ENCODE measurements around the gene ZMPSTE24.
"Not testable (repeated sequence)": the region's sequence is repeated elsewhere in the genome, so short reads cannot be mapped to it uniquely, and the experiment has no call there.

The ZMPSTE24 gene

GRCh38 chr1:40318970-40319621 is 61.1 kb downstream of the ZMPSTE24 start:
- Histone ChIP-seq H3K4me1 (ENCODE audit: control insufficient read depth in 2 of 2, insufficient read depth in 1 of 2, low read depth in 1 of 2, low read length in 2 of 2) (peaks cover 9 to 16% of the 10 kb centered on the region in 2 donors), H2BK120ac (ENCODE audit: low read depth, low read length) (no peak overlapping the region), H3K23ac (ENCODE audit: low read depth, low read length, poor library complexity) (no peak overlapping the region), H3K27me3 (ENCODE audit: control insufficient read depth in 3 of 3, insufficient read depth in 3 of 3, low read depth in 1 of 3, low read length in 3 of 3) (peaks cover 12 to 39% (median 24%) of the 10 kb centered on the region in 3 experiments), H2AFZ (ENCODE audit: low read length) (no peak overlapping the region), H3K18ac (ENCODE audit: low read length) (no peak overlapping the region), H3K9me3 (replicated peaks in 1 of 2; ENCODE audit: control insufficient read depth in 2 of 2, insufficient read depth in 1 of 2, low read depth in 1 of 2, low read length in 2 of 2) (no peaks in the 10 kb centered on the region), H3K4me2 (ENCODE audit: insufficient read depth, low read length, poor library complexity, severe bottlenecking) (no peak overlapping the region), H4K91ac (ENCODE audit: low read depth, low read length, poor library complexity) (no peak overlapping the region), H3K4ac (ENCODE audit: low read length) (no peak overlapping the region), H4K8ac (ENCODE audit: low read depth, low read length) (no peak overlapping the region), H3K4me3 (ENCODE audit: low read length in 2 of 2) (no peak overlapping the region), H3K14ac (ENCODE audit: low read length) (no peak overlapping the region), H2BK15ac (ENCODE audit: low read length) (no peak overlapping the region), H2BK12ac (ENCODE audit: low read length) (no peak overlapping the region), H3K36me3 (replicated peaks in 1 of 2; ENCODE audit: control insufficient read depth in 2 of 2, insufficient read depth in 2 of 2, low read length in 2 of 2) (no peaks in the 10 kb centered on the region), H2BK5ac (ENCODE audit: low read length) (no peak overlapping the region), H2AK5ac (ENCODE audit: low read depth, low read length) (no peak overlapping the region), H3K27ac (replicated peaks; ENCODE audit: low read length) (no peak overlapping the region), H3K79me1 (ENCODE audit: low read depth, low read length) (peaks cover 1% of the 10 kb centered on the region), H3K9ac (ENCODE audit: low read depth, low read length, poor library complexity) (no peak overlapping the region)
- WGBS, 2 donors (ENCODE audit: extremely low coverage in 2 of 2, insufficient read length in 2 of 2, insufficient replicate concordance in 1 of 2): no CpG with 5 or more reads among the region's 4 CpGs
- DNase-seq (ENCODE audit: low spot score): no peak

- no CpG with 5 or more reads among the region's 1 CpG for WGBS, 2 donors (ENCODE audit: extremely low coverage in 2 of 2, insufficient read length in 2 of 2, insufficient replicate concordance in 1 of 2)
- H2BK120ac ChIP-seq (ENCODE audit: low read depth, low read length); H3K79me1 ChIP-seq (ENCODE audit: low read depth, low read length): not testable (repeated sequence)
Measured at GRCh38 chr1:40331403-40331802, 73.4 kb downstream of the ZMPSTE24 start.

GRCh38 chr1:40332695-40333094 is 74.7 kb downstream of the ZMPSTE24 start:
- no peaks in the 10 kb centered on the region for H3K27me3 ChIP-seq (ENCODE audit: control insufficient read depth in 3 of 3, insufficient read depth in 3 of 3, low read depth in 1 of 3, low read length in 3 of 3)
- H2AFZ ChIP-seq (ENCODE audit: low read length): no peak overlapping the region
- H3K4ac ChIP-seq (ENCODE audit: low read length): no peak overlapping the region
- no peak overlapping the region for H3K18ac ChIP-seq (ENCODE audit: low read length)
- H3K23ac ChIP-seq (ENCODE audit: low read depth, low read length, poor library complexity): no peak overlapping the region
- no peak overlapping the region for H2BK5ac ChIP-seq (ENCODE audit: low read length)
- no peak overlapping the region for H3K27ac ChIP-seq (replicated peaks; ENCODE audit: low read length)
- H2BK15ac ChIP-seq (ENCODE audit: low read length): no peak overlapping the region
- no peaks in the 10 kb centered on the region for H3K9me3 ChIP-seq (replicated peaks in 1 of 2; ENCODE audit: control insufficient read depth in 2 of 2, insufficient read depth in 1 of 2, low read depth in 1 of 2, low read length in 2 of 2)
- H4K8ac ChIP-seq (ENCODE audit: low read depth, low read length): no peak overlapping the region
- no peak overlapping the region for H3K9ac ChIP-seq (ENCODE audit: low read depth, low read length, poor library complexity)
- H4K91ac ChIP-seq (ENCODE audit: low read depth, low read length, poor library complexity): no peak overlapping the region
- no peak overlapping the region for H3K14ac ChIP-seq (ENCODE audit: low read length)
- H2AK5ac ChIP-seq (ENCODE audit: low read depth, low read length): no peak overlapping the region
- no CpG with 5 or more reads among the region's 1 CpG for WGBS, 2 donors (ENCODE audit: extremely low coverage in 2 of 2, insufficient read length in 2 of 2, insufficient replicate concordance in 1 of 2)
- no peaks in the 10 kb centered on the region for H3K4me1 ChIP-seq (ENCODE audit: control insufficient read depth in 2 of 2, insufficient read depth in 1 of 2, low read depth in 1 of 2, low read length in 2 of 2)
- no peak overlapping the region for H3K4me2 ChIP-seq (ENCODE audit: insufficient read depth, low read length, poor library complexity, severe bottlenecking)
- H3K4me3 ChIP-seq (ENCODE audit: low read length in 2 of 2): no peak overlapping the region
- no peak overlapping the region for H2BK120ac ChIP-seq (ENCODE audit: low read depth, low read length)
- no peaks in the 10 kb centered on the region for H3K79me1 ChIP-seq (ENCODE audit: low read depth, low read length)
- no peaks in the 10 kb centered on the region for H3K36me3 ChIP-seq (replicated peaks in 1 of 2; ENCODE audit: control insufficient read depth in 2 of 2, insufficient read depth in 2 of 2, low read length in 2 of 2)
- H2BK12ac ChIP-seq (ENCODE audit: low read length): no peak overlapping the region
- DNase-seq (ENCODE audit: low spot score): no peak

More at GRCh38 chr1:40331403-40331802, 73.4 kb downstream of the ZMPSTE24 start:
- H3K36me3 ChIP-seq (replicated peaks in 1 of 2; ENCODE audit: control insufficient read depth in 2 of 2, insufficient read depth in 2 of 2, low read length in 2 of 2); H2BK15ac ChIP-seq (ENCODE audit: low read length); H2BK5ac ChIP-seq (ENCODE audit: low read length); H2AK5ac ChIP-seq (ENCODE audit: low read depth, low read length); H4K91ac ChIP-seq (ENCODE audit: low read depth, low read length, poor library complexity); H3K9me3 ChIP-seq (replicated peaks in 1 of 2; ENCODE audit: control insufficient read depth in 2 of 2, insufficient read depth in 1 of 2, low read depth in 1 of 2, low read length in 2 of 2); H2AFZ ChIP-seq (ENCODE audit: low read length); H3K4ac ChIP-seq (ENCODE audit: low read length); H3K27me3 ChIP-seq (ENCODE audit: control insufficient read depth in 3 of 3, insufficient read depth in 3 of 3, low read depth in 1 of 3, low read length in 3 of 3); H3K18ac ChIP-seq (ENCODE audit: low read length); H3K4me3 ChIP-seq (ENCODE audit: low read length in 2 of 2); H3K9ac ChIP-seq (ENCODE audit: low read depth, low read length, poor library complexity); H3K14ac ChIP-seq (ENCODE audit: low read length); H3K27ac ChIP-seq (replicated peaks; ENCODE audit: low read length); H2BK12ac ChIP-seq (ENCODE audit: low read length); H3K4me2 ChIP-seq (ENCODE audit: insufficient read depth, low read length, poor library complexity, severe bottlenecking); H3K23ac ChIP-seq (ENCODE audit: low read depth, low read length, poor library complexity); H4K8ac ChIP-seq (ENCODE audit: low read depth, low read length); DNase-seq (ENCODE audit: low spot score); H3K4me1 ChIP-seq (ENCODE audit: control insufficient read depth in 2 of 2, insufficient read depth in 1 of 2, low read depth in 1 of 2, low read length in 2 of 2): not testable (repeated sequence)

- Histone ChIP-seq H3K23ac (ENCODE audit: low read depth, low read length, poor library complexity) (no peak overlapping the region), H3K4me2 (ENCODE audit: insufficient read depth, low read length, poor library complexity, severe bottlenecking) (no peak overlapping the region), H3K14ac (ENCODE audit: low read length) (no peak overlapping the region), H2BK5ac (ENCODE audit: low read length) (no peak overlapping the region), H3K79me1 (ENCODE audit: low read depth, low read length) (no peaks in the 10 kb centered on the region), H3K9me3 (replicated peaks in 1 of 2; ENCODE audit: control insufficient read depth in 2 of 2, insufficient read depth in 1 of 2, low read depth in 1 of 2, low read length in 2 of 2) (no peaks in the 10 kb centered on the region), H2BK120ac (ENCODE audit: low read depth, low read length) (no peak overlapping the region), H3K18ac (ENCODE audit: low read length) (no peak overlapping the region), H3K4me1 (ENCODE audit: control insufficient read depth in 2 of 2, insufficient read depth in 1 of 2, low read depth in 1 of 2, low read length in 2 of 2) (no peaks in the 10 kb centered on the region), H2BK12ac (ENCODE audit: low read length) (no peak overlapping the region), H3K27ac (replicated peaks; ENCODE audit: low read length) (no peak overlapping the region), H3K4me3 (ENCODE audit: low read length in 2 of 2) (no peak overlapping the region), H4K8ac (ENCODE audit: low read depth, low read length) (no peak overlapping the region), H3K4ac (ENCODE audit: low read length) (no peak overlapping the region), H2BK15ac (ENCODE audit: low read length) (no peak overlapping the region), H3K27me3 (ENCODE audit: control insufficient read depth in 3 of 3, insufficient read depth in 3 of 3, low read depth in 1 of 3, low read length in 3 of 3) (no peaks in the 10 kb centered on the region), H2AFZ (ENCODE audit: low read length) (no peak overlapping the region), H2AK5ac (ENCODE audit: low read depth, low read length) (no peak overlapping the region), H3K36me3 (replicated peaks in 1 of 2; ENCODE audit: control insufficient read depth in 2 of 2, insufficient read depth in 2 of 2, low read length in 2 of 2) (no peaks in the 10 kb centered on the region), H4K91ac (ENCODE audit: low read depth, low read length, poor library complexity) (no peak overlapping the region), H3K9ac (ENCODE audit: low read depth, low read length, poor library complexity) (no peak overlapping the region)
- no peak for DNase-seq (ENCODE audit: low spot score)
- no CpG with 5 or more reads among the region's 8 CpGs for WGBS, 2 donors (ENCODE audit: extremely low coverage in 2 of 2, insufficient read length in 2 of 2, insufficient replicate concordance in 1 of 2)
Measured at GRCh38 chr1:40337443-40337842, 79.4 kb downstream of the ZMPSTE24 start.

All from neuronal stem cell (in vitro differentiated cells).